Measurements from ENCODE around the gene NONO.

- TF ChIP-seq CTCF (conservative IDR thresholded peaks at IDR 0.05), result no peak
- no peak for TF ChIP-seq EZH2 (IDR thresholded peaks at IDR 0.05; ENCODE audit: low read depth)
These were observed 17.9 kb downstream of the NONO start, which contains the start of gene ITGB1BP2 for GRCh38 chrX:71301195-71301924.

Measured in PC-9 (cell line).